H7 (cell line): ENCODE data around the gene TMEM256. TPM values are rescaled to one million over a fixed set of nuclear protein-coding genes. Genes with fewer than 3 reads are reported as not detected.
A peak's percentile ranks its signal among the peaks of the same experiment; 100 is the strongest.
"Not testable (repeated sequence)": the region's sequence is repeated elsewhere in the genome, so short reads cannot be mapped to it uniquely, and the experiment has no call there.

Source experiments
- DNase-seq: peaks from one replicate; pipeline ENCODE4 v3.0.0; 2012
- H3K27me3 ChIP-seq: 2 replicates; pipeline ENCODE4 v1.6.0; 2011; ENCODE audit warnings: mild to moderate bottlenecking, low read length; ENCODE audit not compliant: control insufficient read depth, insufficient read depth
- H3K36me3 ChIP-seq: replicated peaks from 2 replicates; pipeline ENCODE4 v1.5.1; 2011; ENCODE audit warnings: low read length; ENCODE audit not compliant: control insufficient read depth, insufficient read depth
- H3K4me3 ChIP-seq: 2 replicates; pipeline ENCODE4 v1.5.1; 2011; ENCODE audit warnings: low read depth, mild to moderate bottlenecking, control low read depth, low read length, moderate library complexity; ENCODE audit not compliant: insufficient read depth
- total RNA-seq: library from RNA; depleted of rRNA; stranded (reverse); fragments of >200 nt; shearing (Covaris generic); gene quantifications from 2 replicates; pipeline ENCODE4 v1.2.3, GENCODE V29; 2014

The TMEM256 gene
- total RNA-seq, 1 experiment from 2014 or later, result 280 TPM

DNA sequence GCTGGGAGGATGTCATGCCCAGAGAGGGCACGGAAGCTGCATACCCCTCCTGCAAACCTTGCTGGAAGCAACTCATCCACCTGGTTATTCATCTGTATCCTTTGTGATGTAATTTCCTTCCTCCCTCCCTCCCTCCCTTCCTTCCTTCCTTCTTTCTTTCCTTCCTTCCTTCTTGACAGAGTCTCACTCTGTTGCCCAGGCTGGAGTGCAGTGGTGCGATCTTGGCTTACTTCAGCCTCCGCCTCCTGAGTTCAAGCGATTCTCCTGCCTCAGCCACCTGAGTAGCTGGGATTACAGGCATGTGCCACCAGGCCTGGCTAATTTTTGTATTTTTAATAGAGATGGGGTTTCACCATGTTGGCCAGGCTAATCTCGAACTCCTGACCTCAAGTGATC lies 35.3 kb downstream of the TMEM256 start:
- DNase-seq, H3K27me3 ChIP-seq, H3K36me3 ChIP-seq, H3K4me3 ChIP-seq: not testable (repeated sequence)

DNA sequence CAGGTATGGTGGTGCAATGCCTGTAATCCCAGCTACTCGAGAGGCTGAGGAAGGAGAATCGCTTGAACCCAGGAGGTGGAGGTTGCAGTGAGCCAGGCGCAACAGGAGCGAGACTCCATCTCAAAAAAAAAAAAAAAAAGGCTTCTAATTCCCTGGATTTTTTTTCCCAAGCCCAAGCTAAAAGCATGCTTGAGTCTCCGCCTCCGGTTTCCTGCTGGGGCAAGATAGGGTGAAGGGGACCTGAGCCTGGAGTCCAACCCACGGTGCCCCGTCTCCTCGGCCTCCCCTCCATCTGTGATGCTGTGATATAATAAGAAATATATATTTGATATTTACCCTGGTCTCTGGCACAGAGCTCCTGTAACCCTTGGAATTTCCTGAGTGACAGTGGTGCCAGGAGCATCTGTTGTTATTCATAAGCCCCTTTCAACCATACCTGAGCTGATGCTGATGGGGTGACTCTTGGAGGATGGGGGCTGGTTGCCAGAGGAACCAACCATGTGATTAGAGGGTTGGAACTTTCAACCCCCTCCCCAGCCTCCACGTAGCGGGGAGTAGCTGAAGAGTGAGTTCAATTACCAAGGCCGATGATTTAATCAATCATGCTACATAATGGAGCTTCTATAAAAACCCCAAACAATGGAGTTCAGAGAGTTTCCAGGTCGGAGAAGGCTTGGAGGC lies 35.8 kb downstream of the TMEM256 start:
- no peak for DNase-seq

DNA sequence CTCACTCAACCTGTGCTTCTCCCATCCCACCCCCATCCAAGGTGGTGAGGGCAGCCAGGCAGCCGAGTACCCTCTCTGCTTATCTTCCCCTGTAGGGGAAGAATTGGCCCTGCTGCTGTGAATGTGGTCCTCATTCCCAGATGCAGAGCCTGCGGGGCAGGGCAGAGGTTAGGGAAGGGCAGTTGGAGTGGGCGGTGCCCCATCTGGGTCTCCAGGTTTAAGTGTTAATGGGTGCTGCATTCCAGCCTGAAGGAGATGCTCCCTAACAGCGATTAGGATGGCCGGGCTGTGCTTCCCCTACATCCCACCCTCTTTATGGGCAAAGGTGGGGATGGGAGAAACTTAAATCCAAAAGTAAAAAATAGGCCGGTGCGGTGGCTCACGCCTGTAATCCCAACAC lies 36.8 kb downstream of the TMEM256 start:
- no peaks in the 10 kb centered on the region; the same call in 1 of the 2 replicates for H3K27me3 ChIP-seq
- H3K36me3 ChIP-seq, result no peaks in the 10 kb centered on the region
- H3K4me3 ChIP-seq, result no peak overlapping the region
- no peak for DNase-seq

More for the DNA sequence above, 35.8 kb downstream of the TMEM256 start:
- Histone ChIP-seq H3K27me3 (no peaks in the 10 kb centered on the region; the same call in 1 of the 2 replicates), H3K36me3 (no peaks in the 10 kb centered on the region), H3K4me3 (no peak overlapping the region)

DNA sequence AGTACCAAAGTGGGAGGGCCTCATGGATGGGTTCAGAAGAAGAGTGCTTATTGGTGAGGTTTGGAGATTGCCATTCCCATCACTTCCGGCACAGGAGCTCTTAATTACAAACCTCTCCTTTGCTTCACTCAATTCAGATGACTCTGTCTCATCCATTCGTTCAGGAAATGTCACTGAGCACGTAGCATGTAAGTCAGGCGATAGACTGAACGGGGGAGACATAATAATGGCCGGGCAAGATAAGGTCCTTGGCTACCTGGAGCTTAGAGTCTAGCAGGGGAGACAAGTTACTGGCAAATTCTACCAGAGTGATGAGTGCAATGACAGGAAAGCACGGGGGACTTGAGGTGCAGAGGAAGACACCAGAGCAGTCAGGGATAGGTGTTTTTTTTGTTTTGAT lies 37.9 kb downstream of the TMEM256 start:
- DNase-seq, result peak; percentile 13
- H3K27me3 ChIP-seq, H3K4me3 ChIP-seq, H3K36me3 ChIP-seq: not testable (repeated sequence)

DNA sequence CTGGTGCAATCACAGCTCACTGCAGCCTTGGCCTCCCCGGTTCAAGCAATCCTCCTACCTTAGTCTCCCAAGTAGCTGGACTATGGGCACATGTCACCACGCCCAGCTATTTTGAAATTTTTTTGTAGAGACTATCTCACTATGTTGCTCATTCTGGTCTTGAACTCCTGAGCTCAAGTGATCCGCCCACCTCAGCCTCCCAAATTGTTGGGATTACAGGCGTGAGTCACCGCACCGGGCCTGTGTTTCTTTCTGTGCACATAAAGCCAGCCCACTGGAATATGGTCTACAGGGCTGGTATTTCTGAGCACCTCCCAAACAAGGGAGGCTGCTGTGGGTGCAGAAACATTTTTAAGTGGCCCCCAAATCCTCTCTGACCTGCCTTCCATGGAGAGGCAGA lies 40.6 kb downstream of the TMEM256 start:
- no peak overlapping the region for H3K4me3 ChIP-seq
- H3K27me3 ChIP-seq, result no peaks in the 10 kb centered on the region
- H3K36me3 ChIP-seq, result no peaks in the 10 kb centered on the region
- no peak for DNase-seq

DNA sequence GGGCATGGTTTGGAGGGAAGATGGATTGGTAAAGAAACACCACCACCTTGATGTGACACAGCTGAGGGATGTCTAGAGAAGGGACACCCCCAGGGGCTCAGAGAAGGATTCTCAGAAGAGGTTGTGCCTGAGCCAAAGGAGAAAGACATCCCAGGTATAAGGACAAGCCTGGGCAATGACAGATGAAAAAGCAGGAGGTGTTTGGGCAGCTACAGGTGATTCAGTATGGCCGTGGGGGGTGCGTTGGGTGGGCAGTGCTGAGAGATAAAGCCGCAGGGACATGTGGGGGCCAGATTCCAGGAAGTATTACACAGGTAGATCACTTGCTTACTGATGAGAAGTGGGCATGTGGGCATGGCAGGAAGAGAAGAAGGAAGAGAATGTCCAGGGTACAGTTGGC lies 42.0 kb downstream of the TMEM256 start:
- DNase-seq, result no peak
- no peaks in the 10 kb centered on the region for H3K27me3 ChIP-seq
- no peak overlapping the region for H3K4me3 ChIP-seq
- no peaks in the 10 kb centered on the region for H3K36me3 ChIP-seq

DNA sequence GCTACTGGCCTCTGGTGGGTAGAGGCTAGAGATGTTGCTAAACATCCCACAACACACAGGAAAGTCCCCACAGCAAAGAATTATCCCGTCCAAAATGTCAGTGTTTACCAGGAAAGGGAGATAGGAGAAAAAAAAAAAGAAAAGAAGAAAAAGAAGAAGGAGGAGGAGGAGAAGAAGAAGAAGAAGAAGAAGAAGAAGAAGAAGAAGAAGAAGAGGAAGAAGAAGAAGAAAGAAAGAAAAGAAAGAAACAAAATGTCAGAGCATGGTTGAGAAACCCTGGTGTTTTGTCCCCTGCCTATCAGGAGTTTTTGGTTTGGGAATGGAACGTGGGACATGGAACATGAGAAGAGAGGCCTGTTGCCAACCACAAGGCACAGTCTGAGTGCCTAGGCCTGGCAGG lies 46.5 kb downstream of the TMEM256 start:
- DNase-seq, result no peak

DNA sequence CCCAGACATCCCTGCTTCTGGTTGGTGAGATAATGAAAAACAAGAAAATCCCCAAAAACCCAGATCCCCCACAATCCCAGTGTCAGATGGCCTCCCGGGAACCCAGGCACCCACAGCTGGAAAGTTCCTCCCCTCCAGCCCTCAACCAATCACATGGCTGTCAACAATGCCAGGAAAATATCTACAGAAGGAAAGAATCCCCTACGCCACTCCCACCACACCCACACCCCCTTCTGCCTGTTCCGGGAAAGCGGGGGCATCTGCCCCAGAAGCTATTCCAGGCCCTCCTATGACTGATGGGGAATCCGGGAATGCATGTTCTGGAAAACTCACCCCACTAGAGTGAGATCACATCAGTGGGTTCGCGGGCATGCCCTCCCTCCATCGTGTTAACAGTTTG lies 47.1 kb downstream of the TMEM256 start:
- H3K36me3 ChIP-seq, result no peaks in the 10 kb centered on the region
- H3K4me3 ChIP-seq, result no peak overlapping the region
- H3K27me3 ChIP-seq, result no peaks in the 10 kb centered on the region; the same call in 1 of the 2 replicates
- peak; percentile 36 for DNase-seq

More for the DNA sequence above, 46.5 kb downstream of the TMEM256 start:
- Histone ChIP-seq H3K36me3 (no peaks in the 10 kb centered on the region), H3K27me3 (no peaks in the 10 kb centered on the region; the same call in 1 of the 2 replicates), H3K4me3 (no peak overlapping the region)

DNA sequence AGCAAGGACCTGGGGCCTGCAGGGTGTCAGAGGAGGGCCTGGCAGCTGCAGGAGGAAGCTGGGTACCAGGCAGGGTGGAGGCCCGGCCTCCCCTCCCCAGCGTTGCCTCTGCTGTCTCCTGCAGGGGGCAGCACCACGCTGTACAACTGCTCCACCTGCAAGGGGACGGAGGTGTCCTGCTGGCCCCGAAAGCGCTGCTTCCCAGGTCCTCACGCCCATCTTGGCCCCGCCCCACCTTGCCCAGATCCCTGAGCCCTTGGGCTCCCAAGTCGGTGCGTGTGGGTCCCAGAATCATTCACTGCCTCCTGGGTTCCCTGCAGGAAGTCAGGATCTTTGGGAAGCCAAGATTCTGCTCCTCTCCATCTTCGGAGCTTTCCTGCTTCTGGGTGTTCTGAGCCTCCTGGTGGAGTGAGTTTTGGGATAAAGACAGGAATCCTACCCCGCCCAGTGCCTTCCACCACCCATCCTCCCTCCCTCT lies 47.8 kb downstream of the TMEM256 start:
- Histone ChIP-seq H3K36me3 (no peaks in the 10 kb centered on the region), H3K27me3 (peaks cover 2% of the 10 kb centered on the region; the same call in 1 of the 2 replicates), H3K4me3 (peak overlapping the region; percentile 9; the same call in 1 of the 2 replicates)
- DNase-seq, result peak; percentile 97

DNA sequence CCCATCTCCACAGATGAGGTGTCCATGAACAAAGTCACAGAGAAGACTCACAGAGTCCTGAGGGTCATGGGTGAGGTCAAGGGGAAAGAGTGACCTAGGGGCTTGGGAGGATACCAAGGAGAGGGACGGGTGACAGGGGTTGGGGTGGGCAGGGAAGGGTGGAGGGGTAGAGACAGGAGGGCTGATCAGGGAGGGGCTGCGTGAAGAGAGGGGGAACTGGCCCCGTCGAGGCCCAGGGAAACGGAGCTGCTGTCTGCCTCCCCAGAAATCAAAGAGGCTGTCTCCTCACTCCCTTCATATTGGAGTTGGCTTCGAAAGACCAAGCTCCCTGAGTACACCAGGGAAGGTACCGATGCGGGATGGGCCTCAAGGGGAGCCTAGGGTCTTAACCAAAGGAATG lies 48.3 kb downstream of the TMEM256 start:
- Histone ChIP-seq H3K4me3 (no peak overlapping the region), H3K27me3 (peaks cover 5% of the 10 kb centered on the region; the same call in 1 of the 2 replicates), H3K36me3 (no peaks in the 10 kb centered on the region)
- DNase-seq, result no peak

DNA sequence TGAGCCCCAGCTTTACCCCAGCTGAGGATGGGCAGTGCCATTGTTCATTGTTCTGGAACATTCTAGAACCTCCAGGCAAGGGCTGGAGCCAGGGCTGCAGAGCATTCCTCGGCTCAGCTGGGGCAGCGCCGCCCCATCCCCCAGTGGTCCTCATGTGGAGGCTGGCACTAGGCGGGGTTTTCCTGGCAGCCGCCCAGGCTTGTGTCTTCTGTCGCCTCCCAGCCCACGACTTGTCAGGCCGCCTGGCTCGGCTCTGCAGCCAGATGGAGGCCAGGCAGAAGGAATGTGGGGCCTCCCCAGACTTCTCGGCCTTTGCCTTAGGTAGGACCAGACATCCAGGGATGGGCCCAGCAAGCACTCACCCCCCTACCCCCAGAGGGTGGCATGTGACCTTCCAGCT lies 48.8 kb downstream of the TMEM256 start, which contains the start of gene TMEM95:
TSS of gene TMEM95 (plus strand) at position 104 of the 400 bp plus-strand sequence. CDS start at position 153, 49 bp downstream.
- peaks cover 5% of the 10 kb centered on the region; the same call in 1 of the 2 replicates for H3K27me3 ChIP-seq
- peak; percentile 44 for DNase-seq
- no peak within 1 kb of the TSS for H3K4me3 ChIP-seq
- H3K36me3 ChIP-seq, result no peaks in the 10 kb centered on the region

DNA sequence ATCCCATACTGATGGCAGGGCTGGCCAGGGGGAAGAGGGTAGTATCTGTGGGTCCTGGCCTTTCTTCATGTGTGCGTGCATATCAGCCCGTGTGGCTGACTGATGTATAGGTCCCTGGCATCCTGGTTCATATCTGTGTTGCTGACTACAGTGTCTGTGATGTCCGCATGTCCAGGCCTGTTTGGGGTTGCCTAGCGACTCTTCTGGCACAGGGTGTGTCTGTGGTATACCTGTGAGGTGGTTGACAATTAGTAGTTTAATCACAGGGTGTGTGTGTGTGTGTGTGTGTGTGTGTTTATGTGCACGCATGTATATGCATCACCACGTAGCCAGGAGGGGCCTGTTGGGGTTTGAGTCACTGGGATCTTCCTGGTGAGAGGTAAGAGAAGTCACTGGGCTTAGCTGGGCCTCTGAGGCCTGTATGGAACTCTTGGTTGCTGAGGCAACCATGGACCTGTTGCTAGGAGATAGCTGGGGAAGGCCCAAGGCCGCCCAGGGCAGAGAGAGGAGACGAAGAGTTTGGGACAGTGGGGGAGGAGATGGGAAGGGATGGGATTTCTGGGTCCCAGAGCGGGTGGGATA lies 49.5 kb downstream of the TMEM256 start:
- Histone ChIP-seq H3K4me3 (no peak overlapping the region), H3K36me3 (no peaks in the 10 kb centered on the region), H3K27me3 (peaks cover 5% of the 10 kb centered on the region; the same call in 1 of the 2 replicates)
- peak; percentile 46 for DNase-seq
